SW 1271 (cell line): Measurements from ENCODE around the gene MIR17HG.
"Not testable (repeated sequence)": the region's sequence is repeated elsewhere in the genome, so short reads cannot be mapped to it uniquely, and the experiment has no call there.

Experiments used
- DNase-seq, 2 experiments: peaks; one replicate each; lab custom pipeline; 2025; lab: John Stamatoyannopoulos, UW

MIR17HG gene

GRCh38 chr13:91347996-91348905 is 764 bp downstream of the MIR17HG start:
- no peak for DNase-seq

DNA sequence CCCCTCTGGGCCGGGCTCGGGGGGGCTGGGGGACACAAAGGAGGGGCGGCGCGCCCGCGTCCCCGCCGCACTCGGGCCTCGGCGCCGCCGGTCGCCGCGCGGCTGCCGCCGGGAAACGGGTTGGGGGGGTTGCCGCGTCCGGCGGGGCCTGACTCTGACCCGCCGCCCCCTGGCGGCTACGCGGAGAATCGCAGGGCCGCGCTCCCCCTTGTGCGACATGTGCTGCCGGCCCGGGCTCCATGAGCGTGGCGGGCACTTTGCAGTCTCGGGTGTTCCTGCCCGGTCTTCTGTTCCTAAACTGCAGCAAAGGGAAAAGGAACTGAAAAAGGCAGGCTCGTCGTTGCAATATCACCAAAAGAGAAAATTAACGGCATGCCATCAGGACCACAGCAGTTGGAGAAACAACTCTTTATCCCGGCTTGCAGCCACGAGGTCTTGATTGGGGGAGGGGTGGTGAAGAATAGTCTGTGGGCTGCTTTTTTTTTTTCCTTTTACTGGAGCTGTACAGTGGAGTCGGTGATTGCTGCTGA is 1.5 kb downstream of the MIR17HG start:
- peak; percentile 47 to 69 for DNase-seq

DNA sequence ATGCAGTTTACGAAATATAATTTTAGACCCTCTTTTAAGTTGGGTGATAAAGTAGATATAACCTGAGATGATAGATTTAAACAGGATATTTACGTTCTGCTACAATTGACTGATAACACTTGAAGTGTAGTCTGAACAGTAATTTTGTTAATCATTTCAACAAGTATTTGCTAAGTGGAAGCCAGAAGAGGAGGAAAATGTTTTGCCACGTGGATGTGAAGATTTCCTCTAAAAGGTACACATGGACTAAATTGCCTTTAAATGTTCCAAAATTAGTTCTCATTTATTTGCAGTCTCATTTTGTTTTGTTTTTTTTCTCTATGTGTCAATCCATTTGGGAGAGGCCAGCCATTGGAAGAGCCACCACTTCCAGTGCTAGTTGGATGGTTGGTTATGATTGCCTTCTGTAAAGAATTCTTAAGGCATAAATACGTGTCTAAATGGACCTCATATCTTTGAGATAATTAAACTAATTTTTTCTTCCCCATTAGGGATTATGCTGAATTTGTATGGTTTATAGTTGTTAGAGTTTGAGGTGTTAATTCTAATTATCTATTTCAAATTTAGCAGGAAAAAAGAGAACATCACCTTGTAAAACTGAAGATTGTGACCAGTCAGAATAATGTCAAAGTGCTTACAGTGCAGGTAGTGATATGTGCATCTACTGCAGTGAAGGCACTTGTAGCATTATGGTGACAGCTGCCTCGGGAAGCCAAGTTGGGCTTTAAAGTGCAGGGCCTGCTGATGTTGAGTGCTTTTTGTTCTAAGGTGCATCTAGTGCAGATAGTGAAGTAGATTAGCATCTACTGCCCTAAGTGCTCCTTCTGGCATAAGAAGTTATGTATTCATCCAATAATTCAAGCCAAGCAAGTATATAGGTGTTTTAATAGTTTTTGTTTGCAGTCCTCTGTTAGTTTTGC is 2.8 kb downstream of the MIR17HG start:
- DNase-seq, result no peak

DNA sequence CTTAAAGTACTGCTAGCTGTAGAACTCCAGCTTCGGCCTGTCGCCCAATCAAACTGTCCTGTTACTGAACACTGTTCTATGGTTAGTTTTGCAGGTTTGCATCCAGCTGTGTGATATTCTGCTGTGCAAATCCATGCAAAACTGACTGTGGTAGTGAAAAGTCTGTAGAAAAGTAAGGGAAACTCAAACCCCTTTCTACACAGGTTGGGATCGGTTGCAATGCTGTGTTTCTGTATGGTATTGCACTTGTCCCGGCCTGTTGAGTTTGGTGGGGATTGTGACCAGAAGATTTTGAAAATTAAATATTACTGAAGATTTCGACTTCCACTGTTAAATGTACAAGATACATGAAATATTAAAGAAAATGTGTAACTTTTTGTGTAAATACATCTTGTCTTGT is 3.6 kb downstream of the MIR17HG start:
- no peak for DNase-seq

DNA sequence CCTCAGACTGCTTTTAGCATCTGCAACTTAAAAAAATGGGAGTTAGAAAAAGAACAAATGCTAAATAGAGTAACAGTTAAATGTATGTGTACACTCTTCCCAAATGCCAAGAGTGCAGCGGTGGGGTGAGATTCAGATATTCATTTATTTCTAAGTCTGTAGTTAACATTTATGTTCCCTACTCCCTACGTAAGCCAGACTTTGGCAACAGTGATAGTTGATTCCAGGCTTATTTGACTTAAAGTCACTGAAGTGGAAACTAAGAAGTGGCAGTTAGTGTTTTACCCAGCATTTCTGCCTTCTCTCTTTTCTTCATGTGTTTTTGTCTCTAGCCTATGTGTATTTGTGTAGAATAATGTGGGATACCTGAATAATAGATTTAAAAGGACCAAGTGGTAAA is 4.5 kb downstream of the MIR17HG start:
- DNase-seq, result no peak

- DNase-seq, result not testable (repeated sequence)
Measured at GRCh38 chr13:91352891-91353290, 5.4 kb downstream of the MIR17HG start.

DNA sequence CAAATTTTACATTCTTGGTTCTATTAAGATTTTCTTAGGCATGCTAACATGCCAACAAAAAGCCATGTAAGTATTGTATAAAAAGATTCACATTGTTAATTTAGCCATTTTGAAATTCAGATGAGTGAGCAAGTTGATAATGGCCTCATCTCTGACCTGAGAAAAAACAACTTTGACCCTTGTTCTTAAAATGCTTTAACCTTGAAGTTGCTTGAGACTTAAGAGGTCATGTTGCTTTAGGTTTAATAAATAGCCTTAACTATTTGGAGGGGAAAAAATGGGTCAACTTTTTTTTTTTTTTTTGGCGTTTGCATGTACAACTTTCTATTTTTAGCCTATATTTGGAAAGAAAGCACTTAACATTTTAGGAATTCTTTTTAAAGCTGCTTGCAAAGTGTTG is 6.0 kb downstream of the MIR17HG start:
- DNase-seq, result no peak

GRCh38 chr13:91355099-91355825 is 7.8 kb downstream of the MIR17HG start:
- no peak for DNase-seq

GRCh38 chr13:91355826-91356710 is 8.6 kb downstream of the MIR17HG start:
- DNase-seq, result no peak

DNA sequence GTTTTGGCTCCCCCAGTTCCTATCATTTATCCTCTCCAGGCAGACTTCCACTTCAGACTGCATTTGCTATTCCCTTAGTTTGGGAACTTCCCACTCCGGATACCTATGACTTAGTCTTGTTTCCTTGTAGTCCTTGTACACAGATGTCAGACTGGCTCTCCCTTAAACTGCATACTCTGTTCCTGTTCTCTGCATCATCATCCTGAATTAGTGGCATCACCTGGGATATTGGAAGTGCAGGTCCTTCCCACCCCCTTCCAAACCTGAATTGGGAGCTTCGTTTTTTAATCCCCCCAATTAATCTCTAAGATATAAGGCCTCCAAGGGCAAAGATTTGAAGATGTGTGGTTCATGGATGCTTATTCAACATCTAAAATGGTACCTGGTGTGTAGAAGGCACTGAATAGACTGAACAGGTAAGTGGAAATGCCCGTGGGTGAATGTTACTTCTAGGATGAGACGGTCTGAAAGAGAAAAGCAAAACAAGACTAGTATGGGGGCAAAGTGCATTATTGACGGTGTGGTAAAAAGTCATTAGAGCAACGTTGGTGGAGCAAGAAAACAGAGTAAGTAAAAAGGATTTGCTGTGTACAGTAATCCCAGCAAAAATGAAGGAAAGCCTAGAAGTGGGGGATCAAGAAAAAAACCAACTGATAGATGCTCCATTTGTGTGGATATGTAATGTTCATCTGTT is 9.6 kb downstream of the MIR17HG start:
- no peak for DNase-seq

- no peak for DNase-seq
Measured at GRCh38 chr13:91357613-91358386, 10.3 kb downstream of the MIR17HG start.

GRCh38 chr13:91358387-91358782 is 10.9 kb downstream of the MIR17HG start:
- DNase-seq, result no peak

- DNase-seq, result no peak
Measured at GRCh38 chr13:91359111-91359510, 11.6 kb downstream of the MIR17HG start.

DNA sequence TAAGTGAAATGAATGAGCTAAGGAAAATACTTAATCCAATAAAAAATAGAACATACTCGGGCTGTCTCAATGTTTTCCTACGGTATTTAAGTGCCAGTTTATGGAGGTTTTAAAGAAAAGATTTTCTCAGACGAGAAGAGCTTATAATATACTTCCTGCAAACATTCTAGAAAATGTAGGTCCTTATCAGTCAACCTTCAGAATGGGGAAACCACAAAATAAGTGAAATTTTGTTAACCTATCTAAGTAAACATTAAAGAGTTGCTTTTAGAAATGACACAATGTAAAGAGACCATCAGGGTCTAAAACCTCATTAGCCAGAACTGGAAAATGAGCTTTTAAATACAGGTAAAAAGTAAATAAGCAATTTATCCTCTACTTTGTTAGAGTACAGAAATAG is 12.1 kb downstream of the MIR17HG start:
- DNase-seq, result no peak

DNA sequence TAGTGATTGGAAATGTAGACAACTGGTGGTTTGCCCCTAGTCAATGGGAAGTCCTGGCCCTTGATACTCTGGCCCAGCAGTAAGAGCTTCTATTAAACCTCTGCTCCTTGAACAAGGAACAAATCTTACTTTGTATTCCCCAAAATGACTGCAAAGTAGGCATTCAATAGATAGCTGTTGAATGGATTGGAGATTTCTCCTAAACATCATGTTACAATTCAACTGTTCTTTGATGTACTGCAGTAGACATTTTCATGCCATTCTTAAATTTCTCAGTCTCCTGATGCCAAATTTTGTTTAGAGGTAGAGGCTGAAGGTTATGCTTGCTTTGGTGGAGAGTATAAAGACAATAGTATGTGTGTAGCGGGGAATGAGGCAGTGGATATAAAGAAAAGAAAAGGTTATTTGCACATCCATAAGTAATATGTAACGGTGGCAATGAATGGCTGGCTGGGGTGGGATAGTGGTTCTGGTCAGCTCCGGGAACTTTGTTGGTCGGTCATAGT is 12.8 kb downstream of the MIR17HG start:
- no peak for DNase-seq

- no peak for DNase-seq
Measured at GRCh38 chr13:91361755-91362271, 14.3 kb downstream of the MIR17HG start.

DNA sequence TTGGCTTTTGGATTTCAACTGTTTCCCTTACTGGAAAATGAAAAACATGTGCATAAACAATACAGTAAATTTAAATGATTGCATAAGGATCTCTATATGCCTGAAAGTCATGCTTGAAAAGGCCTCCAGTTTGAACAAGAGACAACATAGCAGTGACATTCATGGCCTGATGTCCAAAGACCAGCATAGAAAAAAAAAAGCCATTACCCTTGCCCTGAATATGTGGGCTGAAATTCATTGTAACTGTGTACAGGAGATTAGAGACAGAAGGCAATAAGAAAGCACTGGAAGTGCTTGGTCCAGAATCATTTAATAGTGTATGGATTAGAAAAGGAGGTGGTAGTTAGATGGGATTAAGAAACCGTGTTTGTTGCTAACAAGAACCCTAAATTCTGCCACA is 15.4 kb downstream of the MIR17HG start:
- DNase-seq, result no peak

DNA sequence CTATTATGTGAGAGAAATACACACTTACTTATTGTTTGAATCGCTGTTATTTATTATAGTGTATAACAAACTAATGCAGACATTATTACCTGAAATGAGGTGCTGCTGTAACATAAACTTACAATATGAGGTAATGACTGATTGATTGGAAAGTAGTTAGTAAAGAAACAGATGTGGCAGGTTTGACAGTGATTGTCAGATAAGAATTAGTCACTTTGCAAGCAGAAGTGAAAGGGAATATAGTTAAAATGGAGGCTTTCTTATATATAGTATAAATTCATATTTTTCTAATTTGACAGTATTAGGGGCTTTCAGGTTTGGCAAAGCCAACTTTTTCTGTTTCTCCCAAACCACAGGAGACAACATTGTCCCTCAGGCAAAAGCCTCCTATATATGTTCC is 20.6 kb downstream of the MIR17HG start:
- no peak for DNase-seq
